Neural cell (in vitro differentiated cells): ENCODE data around the gene CLSTN2. TPM values are rescaled to one million over a fixed set of nuclear protein-coding genes. Genes with fewer than 3 reads are reported as not detected.

Experiments used
- H2AFZ ChIP-seq: fragments of 200-600, 300-800 bp; sonication (generic), shearing (Covaris generic); 2 replicates; pipeline ENCODE4 v1.6.0; 2014; ENCODE audit warnings: low read depth, mild to moderate bottlenecking, antibody characterized with exemption, low read length, moderate library complexity
- H3F3A ChIP-seq: fragments of 200-600 bp; shearing (Covaris generic); 2 replicates; pipeline ENCODE4 v1.6.1; 2016; ENCODE audit warnings: mild to moderate bottlenecking, moderate library complexity, mixed read lengths, antibody characterized with exemption, low read length; ENCODE audit not compliant: insufficient read depth, poor library complexity, severe bottlenecking
- H3K27ac ChIP-seq: fragments of 200-600, 300-800 bp; sonication (generic), shearing (Covaris generic); 2 replicates; pipeline ENCODE4 v1.5.1; 2014; ENCODE audit warnings: mild to moderate bottlenecking, low read length, moderate library complexity
- H3K27me3 ChIP-seq: fragments of 300-800, 200-600 bp; sonication (generic), shearing (Covaris generic); 2 replicates; pipeline ENCODE4 v1.6.0; 2014; ENCODE audit warnings: mild to moderate bottlenecking, low read depth, low read length, moderate library complexity; ENCODE audit not compliant: insufficient read depth
- H3K36me3 ChIP-seq: fragments of 300-800, 200-600 bp; sonication (generic), shearing (Covaris generic); 2 replicates; pipeline ENCODE4 v1.5.1; 2014; ENCODE audit warnings: mild to moderate bottlenecking, antibody characterized with exemption, low read length, moderate library complexity; ENCODE audit not compliant: insufficient read depth
- H3K4me2 ChIP-seq: fragments of 300-800, 200-600 bp; sonication (generic), shearing (Covaris generic); 2 replicates; pipeline ENCODE4 v1.6.0; 2014; ENCODE audit warnings: mild to moderate bottlenecking, low read length
- H3K4me3 ChIP-seq: fragments of 300-800, 200-600 bp; sonication (generic), shearing (Covaris generic); 2 replicates; pipeline ENCODE4 v1.5.1; 2014; ENCODE audit warnings: mild to moderate bottlenecking, low read length, moderate library complexity
- H3K79me2 ChIP-seq: fragments of 200-600 bp; shearing (Covaris generic); replicated peaks from 2 replicates; pipeline ENCODE4 v1.6.0; 2014; ENCODE audit warnings: mild to moderate bottlenecking, low read length, moderate library complexity; ENCODE audit not compliant: insufficient read depth
- H3K9ac ChIP-seq: fragments of 300-800, 200-600 bp; sonication (generic), shearing (Covaris generic); 2 replicates; pipeline ENCODE4 v1.6.1; 2016; ENCODE audit warnings: mild to moderate bottlenecking, low read length, mixed read lengths
- H3K9me2 ChIP-seq: fragments of 200-600 bp; shearing (Covaris generic); 2 replicates; pipeline ENCODE4 v1.6.1; 2016; ENCODE audit warnings: mild to moderate bottlenecking, low read length, mixed read lengths; ENCODE audit not compliant: insufficient read depth
- H3K9me3 ChIP-seq: fragments of 200-600, 300-800 bp; sonication (generic), shearing (Covaris generic); 2 replicates; pipeline ENCODE4 v1.6.1; 2016; ENCODE audit warnings: mild to moderate bottlenecking, mixed run types, low read length, moderate library complexity, mixed read lengths
- H4K20me1 ChIP-seq: fragments of 200-600 bp; shearing (Covaris generic); 2 replicates; pipeline ENCODE4 v1.6.1; 2016; ENCODE audit warnings: mild to moderate bottlenecking, mixed run types; ENCODE audit not compliant: insufficient read depth
- EP300 ChIP-seq: fragments of 450-650 bp; conservative IDR thresholded peaks from 2 replicates; pipeline ENCODE4 v1.6.1; 2014; ENCODE audit warnings: antibody characterized with exemption, mild to moderate bottlenecking, moderate library complexity; ENCODE audit not compliant: poor library complexity, severe bottlenecking
- EZH2 ChIP-seq: fragments of 200-600, 300-800 bp; shearing (Covaris generic), sonication (generic); IDR thresholded peaks from 2 replicates; pipeline ENCODE4 v1.6.1; 2014; ENCODE audit warnings: antibody characterized with exemption, low read length, borderline replicate concordance, mild to moderate bottlenecking; ENCODE audit not compliant: insufficient read depth, poor library complexity, severe bottlenecking
- MXI1 ChIP-seq: fragments of 450-650 bp; conservative IDR thresholded peaks from 2 replicates; pipeline ENCODE4 v1.6.1; 2014; ENCODE audit warnings: antibody characterized with exemption, mild to moderate bottlenecking; ENCODE audit not compliant: poor library complexity, severe bottlenecking
- POLR2AphosphoS5 ChIP-seq: IDR thresholded peaks from 2 replicates; pipeline ENCODE4 v1.6.1; 2012
- RAD21 ChIP-seq: fragments of 450-650 bp; conservative IDR thresholded peaks from 2 replicates; pipeline ENCODE4 v1.6.1; 2014; ENCODE audit warnings: antibody characterized with exemption, mild to moderate bottlenecking, moderate library complexity
- SMC3 ChIP-seq: fragments of 450-650 bp; conservative IDR thresholded peaks from 2 replicates; pipeline ENCODE4 v1.6.1; 2014; ENCODE audit warnings: antibody characterized with exemption, mild to moderate bottlenecking, moderate library complexity; ENCODE audit not compliant: poor library complexity
- TAF1 ChIP-seq: IDR thresholded peaks from 2 replicates; pipeline ENCODE4 v1.6.1; 2012; ENCODE audit warnings: low read depth
- polyA plus RNA-seq: library from polyadenylated mRNA; depleted of rRNA; stranded (reverse); fragments of >200 nt; gene quantifications from 2 replicates; pipeline ENCODE4 v1.2.3, GENCODE V29; 2014
- TF ChIP-seq, protein P1 (sequence below): IDR thresholded peaks from 2 replicates; pipeline ENCODE4 v1.6.1; 2012; ENCODE audit warnings: borderline replicate concordance
- TF ChIP-seq, protein P2 (sequence below): fragments of 450-650 bp; IDR thresholded peaks from 2 replicates; pipeline ENCODE4 v1.5.1; 2014; ENCODE audit warnings: antibody characterized with exemption, mild to moderate bottlenecking, moderate library complexity; ENCODE audit not compliant: poor library complexity, severe bottlenecking

The CLSTN2 gene
- polyA plus RNA-seq, 1 donor from 2014 or later, result 10.7 TPM

DNA sequence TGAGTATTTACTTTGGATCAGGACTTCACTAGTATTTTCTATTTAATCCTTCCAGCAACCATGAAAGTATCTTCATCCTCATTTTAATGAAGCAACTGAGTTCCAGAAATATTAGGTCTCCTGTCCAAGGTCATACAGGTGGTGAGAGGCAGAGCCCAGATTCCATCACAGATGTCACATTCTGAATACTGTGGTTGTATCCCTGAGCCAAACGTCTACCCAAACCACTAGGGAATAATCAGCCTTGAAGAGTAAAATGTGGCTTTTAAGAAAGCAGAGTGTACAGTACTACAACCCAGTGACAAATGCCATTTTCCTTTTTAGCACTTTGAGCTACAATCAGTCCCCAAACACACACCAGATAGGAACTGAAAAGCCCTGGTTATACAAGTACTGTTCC is 649.6 kb downstream of the CLSTN2 start:
- no peaks in the 10 kb centered on the region for H3F3A ChIP-seq
- H3K79me2 ChIP-seq, result no peaks in the 10 kb centered on the region
- H2AFZ ChIP-seq, result no peak overlapping the region
- no peaks in the 10 kb centered on the region for H3K36me3 ChIP-seq
- H3K9ac ChIP-seq, result no peak overlapping the region
- no peaks in the 10 kb centered on the region for H3K9me3 ChIP-seq
- no peak overlapping the region for H3K4me2 ChIP-seq
- no peak for TF ChIP-seq MXI1
- TF ChIP-seq, protein P1, sequence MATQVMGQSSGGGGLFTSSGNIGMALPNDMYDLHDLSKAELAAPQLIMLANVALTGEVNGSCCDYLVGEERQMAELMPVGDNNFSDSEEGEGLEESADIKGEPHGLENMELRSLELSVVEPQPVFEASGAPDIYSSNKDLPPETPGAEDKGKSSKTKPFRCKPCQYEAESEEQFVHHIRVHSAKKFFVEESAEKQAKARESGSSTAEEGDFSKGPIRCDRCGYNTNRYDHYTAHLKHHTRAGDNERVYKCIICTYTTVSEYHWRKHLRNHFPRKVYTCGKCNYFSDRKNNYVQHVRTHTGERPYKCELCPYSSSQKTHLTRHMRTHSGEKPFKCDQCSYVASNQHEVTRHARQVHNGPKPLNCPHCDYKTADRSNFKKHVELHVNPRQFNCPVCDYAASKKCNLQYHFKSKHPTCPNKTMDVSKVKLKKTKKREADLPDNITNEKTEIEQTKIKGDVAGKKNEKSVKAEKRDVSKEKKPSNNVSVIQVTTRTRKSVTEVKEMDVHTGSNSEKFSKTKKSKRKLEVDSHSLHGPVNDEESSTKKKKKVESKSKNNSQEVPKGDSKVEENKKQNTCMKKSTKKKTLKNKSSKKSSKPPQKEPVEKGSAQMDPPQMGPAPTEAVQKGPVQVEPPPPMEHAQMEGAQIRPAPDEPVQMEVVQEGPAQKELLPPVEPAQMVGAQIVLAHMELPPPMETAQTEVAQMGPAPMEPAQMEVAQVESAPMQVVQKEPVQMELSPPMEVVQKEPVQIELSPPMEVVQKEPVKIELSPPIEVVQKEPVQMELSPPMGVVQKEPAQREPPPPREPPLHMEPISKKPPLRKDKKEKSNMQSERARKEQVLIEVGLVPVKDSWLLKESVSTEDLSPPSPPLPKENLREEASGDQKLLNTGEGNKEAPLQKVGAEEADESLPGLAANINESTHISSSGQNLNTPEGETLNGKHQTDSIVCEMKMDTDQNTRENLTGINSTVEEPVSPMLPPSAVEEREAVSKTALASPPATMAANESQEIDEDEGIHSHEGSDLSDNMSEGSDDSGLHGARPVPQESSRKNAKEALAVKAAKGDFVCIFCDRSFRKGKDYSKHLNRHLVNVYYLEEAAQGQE, result no peak
- TF ChIP-seq EP300, result no peak
- no peak for TF ChIP-seq EZH2
- no peak for TF ChIP-seq TAF1
- no peak for TF ChIP-seq SMC3
- TF ChIP-seq POLR2AphosphoS5, result no peak
- no peak for TF ChIP-seq RAD21
- TF ChIP-seq, protein P2, sequence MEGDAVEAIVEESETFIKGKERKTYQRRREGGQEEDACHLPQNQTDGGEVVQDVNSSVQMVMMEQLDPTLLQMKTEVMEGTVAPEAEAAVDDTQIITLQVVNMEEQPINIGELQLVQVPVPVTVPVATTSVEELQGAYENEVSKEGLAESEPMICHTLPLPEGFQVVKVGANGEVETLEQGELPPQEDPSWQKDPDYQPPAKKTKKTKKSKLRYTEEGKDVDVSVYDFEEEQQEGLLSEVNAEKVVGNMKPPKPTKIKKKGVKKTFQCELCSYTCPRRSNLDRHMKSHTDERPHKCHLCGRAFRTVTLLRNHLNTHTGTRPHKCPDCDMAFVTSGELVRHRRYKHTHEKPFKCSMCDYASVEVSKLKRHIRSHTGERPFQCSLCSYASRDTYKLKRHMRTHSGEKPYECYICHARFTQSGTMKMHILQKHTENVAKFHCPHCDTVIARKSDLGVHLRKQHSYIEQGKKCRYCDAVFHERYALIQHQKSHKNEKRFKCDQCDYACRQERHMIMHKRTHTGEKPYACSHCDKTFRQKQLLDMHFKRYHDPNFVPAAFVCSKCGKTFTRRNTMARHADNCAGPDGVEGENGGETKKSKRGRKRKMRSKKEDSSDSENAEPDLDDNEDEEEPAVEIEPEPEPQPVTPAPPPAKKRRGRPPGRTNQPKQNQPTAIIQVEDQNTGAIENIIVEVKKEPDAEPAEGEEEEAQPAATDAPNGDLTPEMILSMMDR, result no peak
- H3K27me3 ChIP-seq, result no peaks in the 10 kb centered on the region
- H3K4me3 ChIP-seq, result no peak overlapping the region
- no peaks in the 10 kb centered on the region for H3K9me2 ChIP-seq
- H4K20me1 ChIP-seq, result no peaks in the 10 kb centered on the region
- no peak overlapping the region for H3K27ac ChIP-seq

DNA sequence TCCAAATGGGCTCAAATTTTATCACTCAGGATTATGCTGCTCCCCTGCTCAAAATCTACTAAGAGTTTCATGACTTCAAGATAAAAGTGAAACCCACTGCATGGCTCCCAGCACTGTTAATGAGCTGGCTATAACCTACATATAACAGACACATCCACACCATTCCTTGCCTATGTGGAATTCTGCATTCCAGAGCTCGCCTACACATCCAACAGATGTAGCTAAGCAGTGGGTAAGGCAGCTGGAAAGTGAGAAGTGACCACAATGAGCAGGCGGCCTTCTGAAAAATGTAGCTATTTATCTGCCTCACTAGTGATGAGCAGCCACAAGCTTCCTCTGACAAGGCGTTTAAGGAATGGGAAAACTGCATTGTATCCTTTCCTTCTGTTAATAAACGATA is 650.8 kb downstream of the CLSTN2 start:
- Histone ChIP-seq H3K4me3 (no peak overlapping the region), H4K20me1 (no peaks in the 10 kb centered on the region), H3K9ac (no peak overlapping the region), H2AFZ (no peak overlapping the region), H3K27ac (no peak overlapping the region), H3K36me3 (no peaks in the 10 kb centered on the region), H3K79me2 (no peaks in the 10 kb centered on the region), H3K9me2 (no peaks in the 10 kb centered on the region), H3K4me2 (no peak overlapping the region), H3F3A (no peaks in the 10 kb centered on the region), H3K27me3 (no peaks in the 10 kb centered on the region), H3K9me3 (no peaks in the 10 kb centered on the region)
- TF ChIP-seq, protein P1, result no peak
- TF ChIP-seq EZH2 (no peak), TAF1 (no peak), EP300 (no peak), POLR2AphosphoS5 (no peak), MXI1 (no peak), RAD21 (no peak), SMC3 (no peak)
- TF ChIP-seq, protein P2, result no peak
